GM21367 (cell line): ENCODE data around the gene VAPA.

Source experiments
- ATAC-seq: cut with Tn5 transposase; IDR thresholded peaks from one replicate; pipeline ENCODE4 v1.9.1; 2021; ENCODE audit not compliant: unreplicated experiment

Gene VAPA

DNA sequence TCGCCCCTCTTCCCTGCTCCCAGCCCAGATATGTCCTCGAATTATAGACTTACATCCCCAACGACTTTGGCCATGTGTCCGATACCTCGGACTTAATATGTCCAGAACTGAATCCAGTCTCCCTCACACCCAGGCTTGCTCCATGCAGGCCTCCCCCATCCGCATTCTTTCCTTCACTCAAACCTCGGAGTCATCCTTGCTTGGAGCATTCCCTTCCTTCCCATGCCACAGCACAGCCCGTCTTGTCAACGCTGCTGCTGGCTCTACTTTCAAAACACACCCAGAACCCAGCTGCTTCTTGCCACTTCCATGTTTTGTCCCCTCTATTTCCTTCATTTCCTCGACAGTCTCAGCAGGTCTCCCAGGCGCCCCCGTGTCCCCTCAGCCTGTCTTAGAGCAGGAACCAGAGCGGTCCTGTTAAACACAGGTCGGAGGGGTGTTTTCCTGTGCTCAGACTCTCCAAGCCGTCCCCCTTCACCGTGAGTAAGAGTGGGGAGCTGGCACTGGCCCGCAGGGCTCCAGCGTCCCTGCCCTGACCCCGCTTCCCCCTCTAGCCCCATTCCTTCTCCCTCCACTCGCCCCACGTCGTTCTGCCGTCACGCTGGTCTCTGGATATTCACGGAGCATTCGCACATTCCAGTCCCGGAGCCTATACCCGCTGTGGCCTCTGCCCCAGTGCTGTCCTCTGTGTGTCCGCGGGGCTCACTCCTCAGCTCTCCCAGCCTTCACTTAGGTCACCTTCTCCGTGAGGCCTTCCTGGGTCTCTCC, 54.4 kb downstream of the VAPA start:
- ATAC-seq, result no peak

DNA sequence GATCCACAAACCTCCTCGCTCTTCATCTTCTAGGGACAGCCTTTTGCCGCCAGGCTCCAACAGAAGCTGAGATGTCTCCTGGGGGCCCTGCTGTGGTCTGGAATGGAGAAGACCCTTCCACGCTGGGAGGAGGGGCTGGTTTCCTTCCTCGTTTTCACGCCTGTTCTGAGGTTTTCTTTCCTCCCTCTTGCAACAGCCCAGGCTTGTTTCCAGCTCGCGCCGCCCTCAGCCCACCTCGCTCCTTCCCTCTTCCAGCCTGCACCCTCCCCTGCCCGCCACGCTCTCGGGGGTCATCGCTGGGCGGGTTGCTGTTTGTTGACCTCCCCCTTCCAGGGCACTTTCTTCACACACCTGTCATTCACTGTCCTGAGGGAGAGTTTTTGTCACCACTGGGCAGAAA, 55.4 kb downstream of the VAPA start:
- ATAC-seq, result no peak

DNA sequence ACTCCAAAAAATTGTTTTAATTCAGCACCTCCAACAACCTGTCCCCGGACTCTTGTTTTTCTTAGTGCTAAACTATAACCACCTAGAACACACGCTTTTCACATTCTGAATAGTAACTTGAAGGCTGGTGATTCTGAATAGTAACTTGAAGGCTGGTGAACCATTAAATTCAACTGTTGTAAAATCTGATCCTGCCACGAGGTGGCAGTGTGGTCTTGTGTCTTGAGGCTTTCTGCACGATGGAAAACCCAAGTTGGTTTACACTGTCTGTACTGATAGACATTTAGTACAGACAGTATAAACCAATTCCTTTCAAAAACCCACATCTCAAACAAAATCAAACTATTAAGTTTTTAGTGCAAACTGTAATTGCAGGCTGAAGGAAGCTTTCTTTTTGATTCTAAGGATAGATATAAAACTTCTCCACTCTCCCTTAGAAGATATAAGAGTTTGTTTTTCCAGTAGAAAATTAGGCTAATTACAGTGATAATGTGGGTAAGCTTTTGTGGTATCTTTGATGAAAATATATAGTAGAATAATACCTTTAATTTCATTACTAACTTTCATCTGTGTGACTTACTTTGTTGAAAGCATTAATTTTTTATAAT, 57.6 kb downstream of the VAPA start:
- no peak for ATAC-seq

DNA sequence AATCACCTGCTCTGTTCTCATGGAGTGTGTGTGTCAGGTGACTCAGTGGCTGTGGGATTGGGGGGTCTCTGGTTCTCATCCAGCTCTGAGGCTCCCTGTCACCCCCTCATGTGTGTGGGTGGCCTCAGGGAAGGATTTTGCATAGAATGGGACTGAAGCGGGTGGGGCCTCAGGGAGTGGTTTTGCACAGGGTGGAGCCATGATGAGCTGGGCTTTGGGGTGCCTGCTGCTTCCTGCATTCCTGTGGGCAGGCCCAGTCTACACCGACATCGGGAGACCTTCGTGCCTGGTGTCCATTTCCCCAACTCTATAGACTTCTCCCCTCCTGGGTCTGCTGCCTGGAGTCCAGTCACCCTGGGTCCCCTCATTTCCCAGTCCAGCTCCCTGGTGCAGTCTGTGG, 59.7 kb downstream of the VAPA start:
- no peak for ATAC-seq

DNA sequence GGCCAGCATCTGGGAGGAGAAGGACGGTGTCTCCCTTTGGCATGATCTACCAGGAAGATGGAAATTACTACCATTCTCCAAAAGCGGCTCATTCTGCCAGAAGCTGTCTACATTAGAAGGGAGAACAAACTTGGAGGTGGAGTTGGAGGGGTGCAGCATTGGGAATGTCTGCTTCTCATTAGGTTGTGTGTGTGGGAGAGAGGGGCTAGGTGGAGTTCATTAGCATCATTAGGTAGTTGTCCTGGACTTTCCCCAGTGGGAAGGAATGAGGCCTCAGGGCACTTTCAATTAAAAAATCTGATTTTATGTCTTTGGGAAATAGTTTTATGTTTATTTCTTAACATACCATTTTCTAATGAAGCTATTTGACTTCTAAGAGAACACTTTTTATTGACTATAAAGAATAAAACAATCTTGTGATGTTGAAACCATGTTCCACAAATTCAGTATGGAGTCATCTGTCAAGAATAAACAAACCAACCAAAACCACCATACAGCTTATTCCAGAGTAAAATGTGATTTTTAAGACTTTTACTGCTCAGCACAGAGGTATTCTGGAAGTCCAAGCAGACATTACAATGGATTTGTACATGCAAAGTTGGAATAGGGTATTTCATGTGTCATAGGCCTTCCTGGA, 60.6 kb downstream of the VAPA start:
- ATAC-seq, result no peak

DNA sequence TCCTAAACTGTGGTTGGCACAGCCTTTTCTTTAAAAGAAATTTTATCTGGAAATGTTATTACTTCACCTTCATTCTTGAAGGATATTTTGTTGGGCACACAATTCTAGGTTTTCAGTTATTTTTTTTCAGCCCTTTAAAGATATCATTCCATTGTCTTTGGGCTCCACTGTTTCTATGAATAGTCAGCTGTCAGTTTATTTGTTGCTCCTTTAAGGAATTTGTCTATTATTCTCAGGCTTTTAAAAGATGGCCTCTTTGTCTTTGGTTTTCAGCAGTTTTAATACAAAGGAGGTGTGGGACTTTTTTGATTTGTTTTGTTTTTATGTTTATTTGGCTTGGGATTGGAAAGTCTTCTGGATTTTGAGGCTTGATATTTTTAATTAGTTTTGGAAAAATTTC, 61.8 kb downstream of the VAPA start:
- no peak for ATAC-seq

DNA sequence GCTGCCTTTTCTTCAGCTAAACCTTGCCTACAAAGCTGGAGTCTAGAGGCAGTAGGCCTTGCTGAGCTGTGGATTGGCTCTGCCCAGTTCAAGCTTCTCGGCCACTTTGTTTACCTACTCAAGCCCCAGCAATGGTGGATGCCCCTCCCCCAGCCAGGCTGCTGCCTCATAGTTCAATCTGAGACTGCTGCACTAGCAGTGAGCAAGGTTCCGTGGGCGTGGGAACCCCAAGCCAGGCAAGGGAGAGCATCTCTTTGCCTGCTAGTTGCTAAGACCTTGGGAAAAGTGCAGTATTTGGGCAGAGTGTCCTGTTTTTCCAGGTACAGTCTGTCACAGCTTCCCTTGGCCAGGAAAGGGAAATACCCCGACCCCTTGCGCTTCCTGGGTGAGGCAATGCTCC, 68.9 kb downstream of the VAPA start:
- ATAC-seq, result no peak

DNA sequence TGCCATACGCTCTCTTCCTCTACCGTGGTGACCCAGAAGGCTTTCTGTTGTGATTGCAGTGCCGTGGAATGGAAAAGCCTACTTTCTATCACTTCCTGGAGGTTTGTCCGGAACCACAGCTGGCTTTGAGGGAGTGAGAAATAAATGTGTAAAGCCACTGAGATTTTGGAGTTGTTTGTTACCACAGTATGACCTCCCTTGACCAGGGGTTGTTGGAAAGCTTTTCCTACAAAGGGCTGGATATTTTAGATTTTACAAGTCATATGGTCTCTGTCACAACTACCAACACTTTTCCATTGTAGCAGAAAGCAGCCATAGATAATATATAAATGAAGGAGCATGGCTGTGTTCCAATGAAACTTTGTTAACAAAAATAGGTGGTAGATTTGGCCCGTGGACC, 70.3 kb downstream of the VAPA start:
- ATAC-seq, result no peak

DNA sequence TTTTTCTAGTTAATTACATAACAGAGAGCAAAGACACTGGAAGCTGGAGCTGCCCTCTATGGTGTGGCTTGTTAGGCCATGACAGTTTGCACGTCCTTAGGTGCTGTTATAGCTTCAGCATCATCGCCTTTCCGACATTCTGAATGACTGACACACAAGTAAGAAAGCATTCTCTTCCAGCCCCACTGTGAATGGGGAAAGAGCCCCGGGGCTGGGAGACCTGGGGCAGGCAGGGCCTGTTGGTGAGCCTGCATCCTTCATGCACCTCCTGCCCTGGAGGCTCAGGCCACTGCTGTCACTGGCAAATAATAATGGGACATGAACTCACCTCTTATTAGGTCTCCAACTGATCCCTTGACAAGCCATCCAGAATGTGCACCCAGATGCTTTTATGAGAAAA, 71.8 kb downstream of the VAPA start:
- no peak for ATAC-seq

DNA sequence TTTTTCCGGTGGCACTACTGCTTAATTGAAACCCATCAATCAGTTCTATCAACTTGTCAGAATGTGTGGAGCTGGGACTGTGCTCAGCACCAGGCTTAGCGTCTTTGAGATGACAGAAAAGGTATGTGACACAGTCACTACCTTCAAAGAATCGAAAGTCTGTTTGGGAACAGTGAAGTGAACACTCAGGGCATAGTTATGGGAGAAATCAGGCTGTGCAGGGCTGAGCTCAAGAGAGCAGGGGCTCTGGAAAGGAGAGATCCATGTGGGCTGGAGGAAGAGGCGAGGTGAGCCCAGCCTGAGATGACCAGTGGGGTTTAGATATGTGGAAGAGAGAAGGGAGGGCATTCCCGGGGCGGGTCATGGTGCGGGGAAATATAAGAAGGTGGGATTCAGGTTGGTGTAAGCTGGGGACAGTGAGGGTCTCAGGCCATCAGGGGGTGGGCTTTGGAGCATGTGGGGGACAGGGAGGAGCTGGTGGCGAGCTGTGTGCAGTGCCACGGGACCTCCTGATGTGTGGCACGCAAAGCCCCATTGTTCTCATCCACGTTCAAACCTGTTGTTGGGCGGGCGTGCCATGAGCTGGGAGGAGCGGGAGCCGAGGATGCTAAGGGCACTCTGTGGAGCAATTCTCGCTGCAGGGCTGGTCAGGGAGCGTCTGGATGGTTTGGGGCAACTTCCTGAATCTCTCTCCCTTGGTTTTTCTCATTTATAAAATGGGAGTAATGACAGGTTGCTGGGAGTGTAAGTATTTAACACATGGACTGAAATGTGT, 72.5 kb downstream of the VAPA start:
- ATAC-seq, result no peak

DNA sequence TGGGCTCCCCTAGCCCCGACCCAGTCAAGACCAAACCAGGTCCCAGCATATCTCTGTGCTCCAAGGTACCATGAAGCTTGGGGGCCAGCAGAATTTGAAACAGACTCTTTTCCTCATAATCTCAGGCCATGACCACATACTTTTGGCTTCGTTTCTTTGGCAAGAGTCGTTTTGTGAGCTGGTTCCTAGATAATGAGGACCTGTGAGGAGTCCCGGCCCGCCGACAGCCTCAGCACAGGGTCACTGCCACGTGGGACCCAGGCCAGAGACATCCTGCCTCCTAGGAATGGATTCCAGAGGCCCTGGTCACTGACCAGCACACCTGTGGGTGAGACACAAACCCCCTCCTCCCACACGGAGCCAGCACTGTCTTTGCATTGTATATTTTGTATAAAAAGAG, 73.5 kb downstream of the VAPA start:
- ATAC-seq, result no peak

DNA sequence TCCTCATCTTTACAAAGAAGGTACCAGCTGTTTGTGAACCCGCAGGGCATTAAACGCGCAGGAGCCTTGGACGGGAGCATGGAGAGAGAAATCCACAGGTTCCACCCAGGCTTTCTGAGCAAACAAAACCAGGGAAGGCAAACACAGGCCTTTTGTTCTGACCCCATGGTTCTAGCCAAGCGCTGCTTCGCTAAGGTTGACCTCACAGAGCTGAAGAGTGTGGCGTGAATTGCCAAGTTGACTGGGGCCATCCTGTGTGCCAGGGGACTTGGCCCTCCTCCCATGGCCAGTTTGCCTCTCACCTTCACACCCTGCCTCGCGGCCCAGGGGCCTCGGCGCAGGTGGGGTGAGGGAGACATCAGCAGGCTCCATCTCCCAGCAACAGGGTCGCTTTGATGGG, 74.1 kb downstream of the VAPA start:
- no peak for ATAC-seq

DNA sequence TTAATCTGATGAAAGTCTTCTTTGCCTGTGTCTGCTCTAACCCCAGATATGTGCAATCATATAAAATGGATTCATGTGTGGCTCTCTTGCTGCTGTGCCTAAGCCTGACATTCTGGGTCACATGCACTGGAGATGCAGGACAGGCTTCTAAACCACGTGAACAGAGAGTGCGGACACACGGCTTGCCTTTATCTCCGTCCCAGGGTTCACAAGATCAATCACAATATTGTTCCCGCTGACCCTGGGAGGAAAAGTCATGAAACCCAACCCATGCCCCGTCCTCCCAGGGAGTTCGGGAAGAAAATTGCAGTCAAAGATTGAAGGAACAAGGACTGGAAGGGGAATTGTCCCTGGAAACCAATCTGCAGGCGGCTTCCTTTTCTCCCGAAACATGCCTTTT, 74.8 kb downstream of the VAPA start:
- no peak for ATAC-seq

DNA sequence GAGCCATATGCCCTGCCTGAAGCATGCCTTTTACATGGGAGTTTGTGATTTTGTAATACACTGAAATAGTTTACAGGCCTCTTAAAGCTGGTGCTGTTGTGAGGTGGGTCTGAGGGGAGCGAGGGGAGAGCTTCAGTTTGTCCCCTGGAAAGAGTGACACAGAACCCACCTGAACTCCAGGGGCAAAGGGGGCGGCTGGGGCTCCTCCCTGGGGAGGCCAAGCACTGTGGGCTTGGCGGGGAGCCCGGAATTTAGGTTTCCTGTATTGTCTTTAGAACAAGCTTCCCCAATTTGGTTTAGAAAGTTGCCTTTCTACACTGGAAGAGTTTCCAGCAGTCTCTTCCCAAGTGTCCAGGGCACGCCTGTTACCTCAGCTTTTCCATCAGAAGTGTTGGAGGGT, 75.7 kb downstream of the VAPA start:
- no peak for ATAC-seq

DNA sequence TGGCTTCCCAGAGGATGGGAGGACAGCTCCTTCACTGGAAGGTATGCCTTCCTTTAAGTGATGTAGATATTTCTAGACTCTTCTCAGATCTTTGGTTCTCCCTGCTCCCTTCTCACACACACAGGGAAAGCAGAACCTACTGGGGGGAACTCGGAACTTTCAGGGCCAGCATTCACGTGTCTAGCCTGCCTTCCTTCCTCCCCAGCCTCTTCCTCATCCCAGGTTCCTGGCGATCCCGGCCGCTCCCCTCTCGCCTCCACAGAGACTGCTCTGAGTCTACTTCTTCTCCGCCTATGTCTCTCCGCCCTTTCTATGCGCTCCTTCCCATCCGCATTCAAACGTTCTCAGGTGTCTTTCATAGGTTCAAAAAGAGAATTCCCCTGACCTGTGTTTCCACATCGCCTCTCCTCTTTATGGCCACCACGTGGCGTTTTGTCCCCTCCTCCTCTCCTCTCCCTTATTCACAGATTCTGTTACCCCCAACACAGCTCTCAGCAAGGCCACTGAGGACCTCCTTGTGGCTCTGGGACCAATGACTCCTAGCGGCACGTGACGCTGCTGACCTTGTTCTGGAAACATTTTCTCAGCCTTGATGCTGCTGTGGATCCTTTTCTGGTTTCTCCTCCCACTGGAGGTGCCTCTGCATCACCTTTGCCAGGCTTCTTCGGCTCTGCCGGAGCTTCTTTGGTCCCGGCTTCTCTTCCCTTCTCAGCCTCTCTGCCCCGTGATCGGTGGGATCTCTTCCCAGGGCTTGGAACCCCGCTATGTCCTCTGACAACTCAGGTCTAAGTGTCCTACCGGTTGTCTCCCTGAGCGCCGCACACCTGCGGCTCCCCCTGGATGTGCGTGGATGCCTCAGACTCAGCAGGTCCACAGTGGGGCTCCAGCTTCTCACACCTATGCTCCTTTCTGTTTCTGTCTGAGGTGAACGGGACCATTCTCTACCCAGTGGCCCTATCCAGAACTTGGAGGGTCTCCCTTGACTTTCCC, 77.5 kb downstream of the VAPA start:
- no peak for ATAC-seq

DNA sequence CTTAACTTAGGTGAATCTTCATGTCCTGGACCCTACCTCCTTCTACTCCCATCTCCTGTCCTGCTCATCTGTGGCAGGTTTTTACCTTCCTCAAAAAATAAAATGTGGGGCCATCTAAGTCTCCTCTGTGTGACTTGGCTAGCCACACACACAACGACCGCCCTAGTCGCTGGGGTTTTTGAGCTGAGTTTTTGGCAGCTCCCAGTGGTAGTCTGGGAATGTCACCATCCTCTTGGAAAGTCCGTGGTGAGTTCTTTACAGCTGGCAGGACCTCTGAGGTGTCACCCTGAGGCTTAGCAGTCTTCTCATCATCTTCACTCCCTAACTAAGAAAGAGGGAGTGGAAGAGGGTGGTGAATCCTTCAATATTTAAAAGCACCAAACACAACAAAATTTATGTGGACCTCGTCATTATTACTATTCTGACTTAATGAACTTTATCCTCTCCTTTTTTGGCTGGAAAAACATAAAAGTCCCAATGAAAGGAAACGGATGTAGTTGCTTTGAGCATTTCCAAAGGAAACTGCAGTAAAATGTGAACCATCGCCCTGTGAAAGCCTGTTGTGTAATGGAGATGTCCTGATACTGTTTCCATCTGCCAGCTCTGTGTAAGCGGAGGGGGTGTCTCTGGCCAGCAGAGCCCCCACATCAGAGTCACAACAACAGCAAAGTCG, 78.6 kb downstream of the VAPA start:
- no peak for ATAC-seq

DNA sequence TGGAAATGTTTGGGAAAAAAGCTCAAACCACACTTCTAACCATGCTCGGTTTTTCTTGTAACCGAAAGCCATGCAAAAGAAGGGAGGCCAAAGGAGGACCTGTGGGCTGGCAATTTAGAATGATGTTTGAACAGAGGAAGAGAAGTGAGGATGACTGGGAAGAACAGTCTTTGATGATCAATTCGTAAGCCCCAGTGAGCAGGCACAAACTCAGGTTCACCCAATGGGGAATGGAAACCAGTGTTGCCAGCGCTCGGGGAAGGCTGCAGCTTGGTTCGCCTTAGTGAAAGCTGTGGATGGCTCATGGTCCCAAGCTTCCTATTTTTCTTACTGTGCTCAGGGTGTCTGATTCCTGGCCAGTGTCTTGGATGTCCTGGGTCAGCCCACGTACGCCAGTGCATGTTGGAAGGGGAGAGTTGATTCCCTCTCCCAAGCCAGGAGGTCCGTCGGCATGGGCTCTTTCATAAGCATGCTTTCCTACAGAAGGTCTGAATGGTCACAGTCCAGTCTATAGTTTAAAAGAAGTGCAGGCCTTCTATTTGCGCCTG, 79.2 kb downstream of the VAPA start:
- ATAC-seq, result no peak

DNA sequence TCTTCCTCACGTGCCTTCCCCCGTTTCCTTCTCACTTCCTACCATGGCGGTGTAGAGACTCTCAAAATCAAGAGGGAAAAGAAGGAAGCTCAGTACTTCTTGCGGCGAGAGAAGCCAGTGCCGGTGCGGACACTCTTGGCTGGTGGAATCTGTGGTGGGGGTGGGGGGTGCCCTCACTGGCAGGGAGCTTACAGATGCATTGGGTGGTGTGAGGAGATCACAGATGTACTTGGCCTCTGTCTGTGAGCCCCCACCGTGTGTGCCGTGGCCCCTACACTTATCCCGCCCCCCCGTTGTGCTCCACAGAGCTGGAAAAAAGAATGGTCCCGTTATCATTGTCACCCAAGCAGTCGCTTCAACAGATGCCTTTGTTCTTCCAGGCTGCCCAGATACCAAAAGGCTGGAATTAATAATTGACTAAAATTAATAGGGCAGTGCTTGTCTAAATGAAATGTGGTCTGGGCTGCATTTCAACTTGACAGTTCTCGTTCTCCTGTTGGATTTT, 79.8 kb downstream of the VAPA start:
- ATAC-seq, result no peak

DNA sequence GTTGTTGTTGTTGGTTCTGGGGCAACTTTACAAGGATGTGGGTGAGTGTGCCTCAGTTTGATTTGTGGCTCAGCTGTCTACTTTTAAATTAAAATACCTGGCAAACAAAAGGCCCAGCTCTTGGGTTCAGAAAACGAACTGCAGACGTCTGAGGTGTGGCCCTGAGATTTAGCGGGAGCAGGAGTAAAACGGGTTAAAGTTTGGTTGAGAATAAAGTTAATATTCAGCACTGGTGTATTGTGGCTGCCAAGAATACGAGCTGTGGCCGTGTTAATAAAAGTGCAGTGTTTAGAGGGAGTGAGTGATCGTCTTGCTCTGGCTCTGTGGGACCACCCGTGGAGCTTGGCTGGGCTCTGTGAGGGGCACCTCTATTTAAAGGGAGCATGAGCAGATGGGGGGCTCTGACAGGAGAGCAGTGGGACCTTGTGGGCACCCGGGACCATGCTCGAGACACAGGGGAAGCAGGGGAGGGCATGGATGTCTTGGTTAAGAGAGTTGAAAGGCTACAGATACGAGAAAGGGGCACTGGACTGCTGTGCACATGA, 80.3 kb downstream of the VAPA start:
- no peak for ATAC-seq
